IMR-90 (cell line): ENCODE data around the gene FOXN3.

Source experiments
- BHLHE40 ChIP-seq: fragments of 150-350 bp; IDR thresholded peaks from 2 replicates; pipeline ENCODE4 v1.6.1; 2016; ENCODE audit warnings: mild to moderate bottlenecking, low read depth, low read length
- CEBPB ChIP-seq: IDR thresholded peaks from 2 replicates; pipeline ENCODE4 v1.6.1; 2012; ENCODE audit warnings: low read depth, low read length, improper control_type of control experiment
- FOS ChIP-seq: fragments of 150-350 bp; IDR thresholded peaks from 2 replicates; pipeline ENCODE4 v1.6.1; 2016; ENCODE audit warnings: low read depth, low read length
- MAZ ChIP-seq: IDR thresholded peaks from 2 replicates; pipeline ENCODE4 v1.6.1; 2012; ENCODE audit warnings: low read depth, mild to moderate bottlenecking, low read length, improper control_type of control experiment, moderate library complexity, borderline replicate concordance
- NFE2L2 ChIP-seq: fragments of 150-350 bp; IDR thresholded peaks from 2 replicates; pipeline ENCODE4 v1.6.1; 2016; ENCODE audit warnings: low read depth, mild to moderate bottlenecking, low read length
- POLR2A ChIP-seq: IDR thresholded peaks from 2 replicates; pipeline ENCODE4 v1.6.1; 2012; ENCODE audit warnings: mild to moderate bottlenecking, low read depth, low read length
- RAD21 ChIP-seq: IDR thresholded peaks from 2 replicates; pipeline ENCODE4 v1.6.1; 2012; ENCODE audit warnings: low read length, improper control_type of control experiment
- RCOR1 ChIP-seq: IDR thresholded peaks from 2 replicates; pipeline ENCODE4 v1.6.1; 2012; ENCODE audit warnings: mild to moderate bottlenecking, low read length, improper control_type of control experiment; ENCODE audit not compliant: insufficient replicate concordance
- USF2 ChIP-seq: fragments of 150-350 bp; IDR thresholded peaks from 2 replicates; pipeline ENCODE4 v1.6.1; 2017; ENCODE audit warnings: mild to moderate bottlenecking, antibody characterized with exemption, low read length, low read depth
- TF ChIP-seq, protein P1 (sequence below): conservative IDR thresholded peaks from 2 replicates; pipeline ENCODE4 v1.5.1; 2012; ENCODE audit warnings: mild to moderate bottlenecking, low read depth, low read length, improper control_type of control experiment

GRCh38 chr14:89424241-89424640 is 7.2 kb upstream of the FOXN3 start:
- TF ChIP-seq, protein P1, sequence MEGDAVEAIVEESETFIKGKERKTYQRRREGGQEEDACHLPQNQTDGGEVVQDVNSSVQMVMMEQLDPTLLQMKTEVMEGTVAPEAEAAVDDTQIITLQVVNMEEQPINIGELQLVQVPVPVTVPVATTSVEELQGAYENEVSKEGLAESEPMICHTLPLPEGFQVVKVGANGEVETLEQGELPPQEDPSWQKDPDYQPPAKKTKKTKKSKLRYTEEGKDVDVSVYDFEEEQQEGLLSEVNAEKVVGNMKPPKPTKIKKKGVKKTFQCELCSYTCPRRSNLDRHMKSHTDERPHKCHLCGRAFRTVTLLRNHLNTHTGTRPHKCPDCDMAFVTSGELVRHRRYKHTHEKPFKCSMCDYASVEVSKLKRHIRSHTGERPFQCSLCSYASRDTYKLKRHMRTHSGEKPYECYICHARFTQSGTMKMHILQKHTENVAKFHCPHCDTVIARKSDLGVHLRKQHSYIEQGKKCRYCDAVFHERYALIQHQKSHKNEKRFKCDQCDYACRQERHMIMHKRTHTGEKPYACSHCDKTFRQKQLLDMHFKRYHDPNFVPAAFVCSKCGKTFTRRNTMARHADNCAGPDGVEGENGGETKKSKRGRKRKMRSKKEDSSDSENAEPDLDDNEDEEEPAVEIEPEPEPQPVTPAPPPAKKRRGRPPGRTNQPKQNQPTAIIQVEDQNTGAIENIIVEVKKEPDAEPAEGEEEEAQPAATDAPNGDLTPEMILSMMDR = no peak
- TF ChIP-seq CEBPB (no peak), RCOR1 (no peak), BHLHE40 (no peak), MAZ (no peak), POLR2A (no peak), NFE2L2 (no peak), RAD21 (no peak), USF2 (no peak), FOS (no peak)
